ENCODE measurements around the gene EIF4ENIF1.
A peak's percentile ranks its signal among the peaks of the same experiment; 100 is the strongest.
"Not testable (repeated sequence)": the region's sequence is repeated elsewhere in the genome, so short reads cannot be mapped to it uniquely, and the experiment has no call there.

EIF4ENIF1 gene

DNA sequence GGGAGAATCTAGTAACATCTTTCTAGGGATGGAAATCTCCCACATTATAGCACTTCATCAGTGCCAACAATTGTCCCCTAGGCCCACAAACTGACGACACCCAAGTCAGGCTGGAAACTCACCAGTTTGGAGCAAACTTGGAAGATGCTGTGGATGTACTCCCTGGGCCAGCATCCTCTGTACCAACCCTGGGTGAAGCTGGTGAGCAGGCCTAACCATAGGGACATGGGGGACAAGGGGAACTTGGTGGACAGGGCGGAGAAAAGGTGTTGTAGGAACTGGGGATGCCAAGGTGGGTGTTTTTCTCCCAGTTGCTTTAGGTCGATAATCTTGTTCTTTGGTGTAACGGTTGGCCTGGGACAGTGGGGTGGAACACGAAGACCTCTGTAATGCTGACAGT, 48.0 kb downstream of the EIF4ENIF1 start:
- DNase-seq (ENCODE audit: low read depth) = no peak

DNA sequence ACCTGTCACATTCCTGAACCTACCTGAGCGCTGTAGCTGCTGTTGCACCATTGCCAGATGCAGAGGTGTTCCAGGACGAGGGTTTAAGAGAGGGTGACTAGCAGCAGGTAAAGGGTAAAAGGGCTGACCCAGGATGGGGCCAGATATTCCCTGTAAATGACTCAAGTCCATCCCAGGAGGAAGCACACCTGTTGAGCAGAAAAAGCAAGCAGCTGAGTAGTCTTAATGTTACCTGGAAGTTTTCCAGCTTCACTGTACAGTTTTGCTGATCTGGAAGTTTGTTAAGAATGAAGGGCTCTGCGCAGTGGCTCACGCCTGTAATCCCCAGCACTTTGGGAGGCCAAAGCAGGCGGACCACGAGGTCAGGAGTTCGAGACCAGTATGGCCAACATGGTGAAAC, 49.0 kb downstream of the EIF4ENIF1 start:
- DNase-seq (ENCODE audit: low read depth) = no peak

DNA sequence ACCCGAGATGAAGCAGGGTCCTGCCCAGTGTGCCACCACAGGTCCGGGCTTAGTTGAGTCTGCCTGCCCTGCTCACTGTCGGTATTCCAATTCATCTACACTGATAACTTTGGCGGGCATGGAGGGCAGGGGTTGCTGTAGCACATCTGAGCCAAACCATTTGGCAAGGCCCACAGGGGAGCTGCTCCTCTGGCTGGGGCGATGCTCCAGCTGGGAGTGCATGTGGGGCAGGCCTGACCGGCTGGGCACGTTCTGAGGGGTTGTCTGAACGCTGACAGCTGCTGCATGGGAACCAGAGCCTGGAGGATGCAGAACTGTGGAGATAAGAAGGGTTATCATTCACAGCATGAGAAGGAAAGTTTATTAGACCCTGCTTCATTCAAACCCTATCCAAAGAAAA, 49.8 kb downstream of the EIF4ENIF1 start:
- no peak for DNase-seq (ENCODE audit: low read depth)

DNA sequence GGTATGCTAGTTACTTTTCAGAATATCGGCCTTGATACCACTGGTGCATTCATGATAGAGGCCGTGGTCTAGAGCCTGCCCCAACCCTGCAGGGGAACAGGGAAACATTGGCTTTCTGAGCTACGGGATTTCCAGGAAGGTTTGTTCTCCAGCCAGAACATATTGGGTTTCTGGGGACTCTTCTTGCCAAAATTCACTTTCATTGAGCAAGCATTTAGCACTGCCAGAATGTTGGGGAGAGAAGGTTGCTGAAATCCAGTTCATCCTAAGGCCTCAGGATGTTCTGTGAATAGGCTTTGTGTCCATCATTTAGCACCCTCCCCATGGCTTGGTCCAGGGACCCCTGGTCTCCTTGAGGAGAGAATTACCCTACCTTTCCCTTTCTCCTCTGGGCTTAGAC, 53.5 kb downstream of the EIF4ENIF1 start:
- no peak for DNase-seq (ENCODE audit: low read depth)

DNA sequence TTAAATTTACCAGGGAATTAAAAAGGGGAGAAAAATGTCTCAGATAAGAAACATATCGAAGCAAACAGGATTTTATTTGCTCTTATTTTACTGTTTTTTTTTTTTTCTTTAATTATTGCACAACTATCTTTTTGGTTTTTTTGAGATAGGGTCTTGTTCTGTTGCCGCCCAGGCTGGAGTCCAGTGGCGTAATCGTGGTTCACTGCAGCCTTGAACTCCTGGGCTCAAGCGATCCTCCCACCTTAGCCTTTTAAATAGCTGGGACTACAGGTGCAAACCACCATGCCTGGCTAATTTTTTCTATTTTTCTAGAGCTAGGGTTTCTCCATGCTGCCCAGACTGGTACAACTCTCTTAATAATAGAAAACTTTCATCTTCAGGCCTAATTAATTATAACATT, 57.7 kb downstream of the EIF4ENIF1 start:
- DNase-seq (ENCODE audit: low read depth) = no peak

DNA sequence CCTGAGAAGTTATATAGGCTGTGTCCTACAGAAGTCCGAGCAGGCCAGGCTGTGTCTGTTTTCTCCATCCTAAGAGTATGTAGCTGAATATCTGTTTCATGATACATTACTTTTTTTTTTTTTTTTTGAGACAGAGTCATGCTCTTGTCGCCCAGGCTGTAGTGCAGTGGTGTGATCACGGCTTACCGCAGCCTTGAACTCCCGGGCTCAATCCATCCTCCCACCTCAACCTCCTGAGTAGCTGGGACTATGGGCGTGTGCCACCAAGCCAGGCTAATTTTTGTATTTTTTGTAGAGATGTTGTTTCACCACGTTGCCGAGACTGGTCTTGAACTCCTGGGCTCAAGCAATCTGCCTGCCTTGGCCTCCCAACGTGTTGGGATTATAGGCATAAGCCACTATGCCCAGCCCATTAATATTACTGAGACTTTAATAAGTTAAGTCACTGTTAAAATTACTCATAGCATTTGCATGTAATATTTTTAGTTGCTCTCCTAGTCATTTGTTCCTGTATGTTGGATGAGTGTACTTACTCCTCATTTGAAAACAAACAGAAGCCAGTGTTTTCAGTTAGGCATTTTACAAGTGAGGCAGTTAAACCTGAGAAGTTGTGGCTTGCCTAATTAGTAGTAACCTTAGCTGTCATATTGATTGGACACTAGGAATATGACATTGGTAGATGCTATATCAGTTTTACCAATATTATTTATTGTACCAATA, 64.2 kb downstream of the EIF4ENIF1 start:
- no peak for DNase-seq (ENCODE audit: low read depth)

DNA sequence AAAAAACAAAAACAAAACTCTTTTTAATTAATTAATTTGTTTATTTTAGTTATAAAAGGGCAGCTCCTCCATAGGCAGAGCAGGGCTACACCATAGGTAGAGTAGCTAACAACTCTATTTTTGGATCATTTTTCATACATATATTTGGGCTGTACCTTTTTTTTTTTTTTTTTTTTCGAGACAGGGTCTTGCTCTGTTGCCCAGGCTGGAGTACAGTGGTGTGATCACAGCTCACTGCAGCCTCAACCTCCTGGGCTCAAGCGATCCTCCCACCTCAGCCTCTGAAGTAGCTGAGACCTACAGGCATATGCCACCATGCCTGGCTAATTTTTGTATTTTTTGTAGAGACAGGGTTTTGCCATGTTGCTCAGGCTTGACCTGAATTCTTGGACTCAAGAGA, 87.3 kb downstream of the EIF4ENIF1 start:
- not testable (repeated sequence) for DNase-seq (ENCODE audit: low read depth)

DNA sequence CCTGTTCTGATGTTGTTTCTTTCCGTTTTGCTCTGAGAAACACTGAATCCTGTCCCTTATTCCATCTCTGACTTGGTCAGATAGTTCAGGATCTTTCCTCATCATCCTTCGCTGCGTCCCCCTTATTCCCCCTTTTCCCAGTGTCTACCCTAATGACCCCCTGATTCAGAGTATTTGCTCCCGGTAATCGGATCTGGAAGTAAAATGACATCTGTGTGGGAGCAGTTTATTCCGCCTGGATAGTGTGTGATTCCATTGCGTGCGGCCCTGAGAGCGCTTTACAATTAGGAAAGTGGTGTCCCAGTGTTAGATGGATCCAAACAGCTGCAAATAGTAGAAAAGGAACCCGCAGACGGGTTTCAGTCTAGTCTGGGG, 89.6 kb downstream of the EIF4ENIF1 start:
- DNase-seq (ENCODE audit: low read depth) = no peak

DNA sequence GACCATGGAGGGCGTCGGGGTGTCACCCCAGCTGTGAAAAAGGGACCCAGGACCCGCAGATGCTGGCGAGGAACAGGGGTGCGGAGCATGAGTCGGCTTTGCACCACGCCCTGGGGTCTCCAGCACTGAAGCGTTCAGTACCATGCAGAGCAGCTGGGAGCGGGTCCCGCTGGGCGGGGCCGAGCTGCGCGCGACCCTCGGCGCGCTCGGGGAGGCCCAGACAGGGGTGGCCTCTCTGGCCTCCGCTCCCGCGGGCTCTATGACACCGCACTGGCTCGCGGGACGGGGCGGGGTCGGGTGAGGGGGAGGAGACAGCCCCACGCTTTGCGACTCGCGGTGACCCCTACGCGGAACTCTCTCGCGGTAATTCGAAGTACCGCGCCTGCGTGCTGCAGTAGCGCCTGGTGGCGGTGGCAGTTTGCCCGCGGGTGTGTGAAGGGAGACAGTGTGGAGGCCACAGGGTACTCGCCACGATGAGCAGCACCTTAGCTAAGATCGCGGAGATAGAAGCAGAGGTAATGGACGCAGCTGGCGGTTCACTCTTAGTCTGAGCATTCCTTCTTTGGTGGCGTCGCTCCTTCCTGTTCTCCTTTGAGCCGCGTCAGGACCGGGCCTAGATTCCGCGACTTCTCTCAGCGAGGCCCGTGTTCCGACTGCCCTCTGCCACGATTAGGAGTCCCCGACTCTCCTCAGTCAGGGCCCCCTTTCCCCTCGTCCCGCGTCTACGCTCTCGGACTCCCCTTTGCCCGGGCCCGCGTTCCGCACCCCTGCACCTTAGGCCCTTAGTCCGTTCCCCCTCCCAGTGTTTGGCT, 90.2 kb downstream of the EIF4ENIF1 start, which contains the start of gene DRG1:
Gene DRG1, plus strand, starts transcription at position 394 of the 812 bp plus-strand sequence. Its CDS starts 80 bp downstream, at position 474.
- peak; percentile 97 for DNase-seq (ENCODE audit: low read depth)

DNA sequence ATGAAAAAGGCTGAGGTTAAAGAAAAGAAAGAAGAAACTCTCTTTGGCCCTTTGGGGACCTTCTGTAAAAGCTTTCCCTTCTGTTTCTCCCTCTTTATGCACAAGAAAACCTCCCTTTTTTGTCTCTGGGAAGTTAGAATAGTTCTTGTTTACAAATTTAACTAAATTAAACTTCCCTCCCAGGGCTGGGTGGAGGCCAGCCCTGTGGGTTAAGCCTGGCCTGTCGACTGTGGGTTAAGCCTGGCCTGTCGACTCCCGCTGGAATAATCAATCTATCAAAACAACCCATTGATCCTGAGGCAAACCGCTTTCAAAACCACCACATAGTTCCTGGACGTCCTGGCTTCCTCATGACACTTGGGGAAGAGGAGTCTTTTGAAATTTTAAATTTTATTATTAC, 91.4 kb downstream of the EIF4ENIF1 start:
- no peak for DNase-seq (ENCODE audit: low read depth)

DNA sequence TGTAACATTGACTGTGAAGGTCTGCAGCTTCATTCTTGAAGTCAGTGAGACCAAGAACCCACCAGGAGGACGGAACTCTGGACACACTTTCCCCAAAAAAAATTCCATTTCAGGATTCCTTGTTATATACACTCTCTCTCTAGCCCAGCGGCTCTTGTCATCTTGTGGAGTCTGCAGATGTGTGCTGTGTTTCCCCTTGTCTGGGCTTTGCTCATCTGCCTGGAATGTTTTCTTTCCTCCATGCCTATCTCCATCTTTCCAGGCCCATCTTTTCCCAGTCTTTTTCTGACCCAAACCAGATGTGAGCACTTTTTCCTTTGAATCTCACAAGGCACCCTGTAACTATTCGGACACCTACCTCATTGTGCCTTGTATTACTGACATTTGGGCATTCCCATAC, 95.3 kb downstream of the EIF4ENIF1 start:
- DNase-seq (ENCODE audit: low read depth) = no peak

DNA sequence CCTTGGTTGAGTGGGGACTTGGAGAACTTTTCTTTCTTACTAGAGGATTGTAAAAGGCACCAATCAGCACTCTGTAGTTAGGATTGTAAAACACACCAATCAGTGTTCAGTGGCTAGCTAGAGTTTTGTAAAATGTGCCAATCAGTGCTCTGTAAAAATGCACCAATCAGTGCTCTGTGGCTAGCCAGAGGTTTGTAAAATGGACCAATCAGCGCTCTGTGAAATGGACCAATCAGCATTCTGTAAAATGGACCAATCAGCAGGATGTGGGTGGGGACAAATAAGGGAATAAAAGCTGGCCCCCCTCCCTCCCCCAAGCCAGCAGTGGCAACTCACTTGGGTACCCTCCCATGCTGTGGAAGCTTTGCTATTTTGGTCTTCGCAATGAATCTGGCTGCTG, 95.7 kb downstream of the EIF4ENIF1 start:
- DNase-seq (ENCODE audit: low read depth) = no peak
